Measurements from ENCODE around the gene COL27A1. TPM values are rescaled to one million over a fixed set of nuclear protein-coding genes. Genes with fewer than 3 reads are reported as not detected.

The COL27A1 gene
- total and polyA plus RNA-seq, 2 experiments from 2014 or later = 10.5 to 18.0 TPM

DNA sequence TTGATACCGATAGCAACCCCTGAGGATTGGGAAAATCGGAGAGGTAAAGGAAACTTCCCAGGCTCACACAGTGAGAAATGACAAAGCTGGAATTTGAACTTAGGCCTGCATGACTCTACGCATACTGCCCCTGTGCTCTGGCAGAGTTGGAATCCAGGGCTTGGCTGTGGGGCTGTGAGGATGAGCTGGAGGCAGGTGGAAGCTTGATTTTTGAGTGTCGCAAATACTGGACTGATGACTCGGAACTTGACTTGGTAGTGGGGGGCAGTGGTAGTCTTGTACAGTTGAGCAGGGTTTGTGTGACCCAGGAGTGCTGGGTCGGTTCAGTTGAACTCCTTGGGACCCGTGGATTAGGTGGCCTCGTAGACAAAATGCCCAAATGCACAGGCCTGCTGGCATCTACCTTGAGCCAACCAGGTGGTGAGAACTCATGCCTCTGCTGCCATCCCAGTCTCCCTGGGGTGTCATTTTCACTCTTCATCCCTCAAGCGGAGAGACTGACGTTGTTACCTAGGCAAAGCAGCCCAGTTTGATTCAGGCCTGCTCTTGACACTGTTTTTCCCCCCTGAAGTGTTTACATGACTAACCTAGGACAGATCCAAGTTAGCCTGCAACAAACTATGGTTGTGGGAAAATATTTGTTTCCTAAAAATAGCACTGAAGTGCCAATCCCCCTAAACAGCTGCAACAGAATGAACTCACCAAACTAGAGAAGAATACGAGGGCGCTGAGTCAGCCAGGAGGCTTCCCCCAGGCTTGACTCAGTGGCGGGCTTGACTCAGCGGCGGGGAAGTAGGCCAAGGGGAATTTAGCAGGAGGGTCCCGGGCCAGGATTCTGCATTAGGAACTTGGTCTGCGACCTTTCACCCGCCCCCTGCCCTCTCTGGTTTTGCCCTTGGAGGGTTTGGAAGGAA lies 121.8 kb downstream of the COL27A1 start:
- DNase-seq (ENCODE audit: low spot score) (no peak), ATAC-seq (no peak)
- Histone ChIP-seq H3F3A (replicated peaks; ENCODE audit: low read depth) (no peaks in the 10 kb centered on the region), H3K4me1 (ENCODE audit: insufficient read depth) (no peaks in the 10 kb centered on the region), H3K4me2 (no peak overlapping the region), H3K36me3 (ENCODE audit: insufficient read depth) (no peaks in the 10 kb centered on the region), H4K20me1 (replicated peaks; ENCODE audit: insufficient read depth) (no peaks in the 10 kb centered on the region; the same call in 1 of the 2 replicates), H3K27me3 (ENCODE audit: insufficient read depth) (no peaks in the 10 kb centered on the region), H3K4me3 (no peak overlapping the region), H3K27ac (ENCODE audit: low read depth) (no peak overlapping the region), H2AFZ (no peak overlapping the region), H3K79me2 (replicated peaks; ENCODE audit: insufficient read depth) (no peaks in the 10 kb centered on the region), H3K9me2 (ENCODE audit: insufficient read depth) (no peaks in the 10 kb centered on the region)
- no peaks in the 10 kb centered on the region for H3K36me3 Mint-ChIP-seq (ENCODE audit: low read depth)
- H3K4me3 Mint-ChIP-seq = no peak overlapping the region
- H3K27me3 Mint-ChIP-seq (ENCODE audit: insufficient read depth, low read depth, poor library complexity) = peaks cover 9% of the 10 kb centered on the region
- no peaks in the 10 kb centered on the region for H3K4me1 Mint-ChIP-seq
- TF ChIP-seq CREB1 (CRISPR knock-in tag; IDR thresholded peaks at IDR 0.05; ENCODE audit: low read depth) (no peak), JUNB (IDR thresholded peaks at IDR 0.05; ENCODE audit: unreplicated experiment) (no peak), NANOG (IDR thresholded peaks at IDR 0.05; ENCODE audit: borderline replicate concordance) (no peak), ZNF331 (CRISPR knock-in tag; IDR thresholded peaks at IDR 0.05; ENCODE audit: low read depth) (no peak), POLR2AphosphoS5 (IDR thresholded peaks at IDR 0.05; ENCODE audit: low read depth) (no peak), EZH2 (IDR thresholded peaks at IDR 0.05; ENCODE audit: low read depth, unreplicated experiment) (no peak), STAT1 (IDR thresholded peaks at IDR 0.05; ENCODE audit: unreplicated experiment) (no peak), EZH2phosphoT487 (IDR thresholded peaks at IDR 0.05; ENCODE audit: unreplicated experiment) (no peak), ZNF114 (CRISPR knock-in tag; IDR thresholded peaks at IDR 0.05) (no peak)
- TF ChIP-seq, protein P1, sequence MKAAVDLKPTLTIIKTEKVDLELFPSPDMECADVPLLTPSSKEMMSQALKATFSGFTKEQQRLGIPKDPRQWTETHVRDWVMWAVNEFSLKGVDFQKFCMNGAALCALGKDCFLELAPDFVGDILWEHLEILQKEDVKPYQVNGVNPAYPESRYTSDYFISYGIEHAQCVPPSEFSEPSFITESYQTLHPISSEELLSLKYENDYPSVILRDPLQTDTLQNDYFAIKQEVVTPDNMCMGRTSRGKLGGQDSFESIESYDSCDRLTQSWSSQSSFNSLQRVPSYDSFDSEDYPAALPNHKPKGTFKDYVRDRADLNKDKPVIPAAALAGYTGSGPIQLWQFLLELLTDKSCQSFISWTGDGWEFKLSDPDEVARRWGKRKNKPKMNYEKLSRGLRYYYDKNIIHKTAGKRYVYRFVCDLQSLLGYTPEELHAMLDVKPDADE (IDR thresholded peaks at IDR 0.05) = no peak
- TF ChIP-seq, protein P2, sequence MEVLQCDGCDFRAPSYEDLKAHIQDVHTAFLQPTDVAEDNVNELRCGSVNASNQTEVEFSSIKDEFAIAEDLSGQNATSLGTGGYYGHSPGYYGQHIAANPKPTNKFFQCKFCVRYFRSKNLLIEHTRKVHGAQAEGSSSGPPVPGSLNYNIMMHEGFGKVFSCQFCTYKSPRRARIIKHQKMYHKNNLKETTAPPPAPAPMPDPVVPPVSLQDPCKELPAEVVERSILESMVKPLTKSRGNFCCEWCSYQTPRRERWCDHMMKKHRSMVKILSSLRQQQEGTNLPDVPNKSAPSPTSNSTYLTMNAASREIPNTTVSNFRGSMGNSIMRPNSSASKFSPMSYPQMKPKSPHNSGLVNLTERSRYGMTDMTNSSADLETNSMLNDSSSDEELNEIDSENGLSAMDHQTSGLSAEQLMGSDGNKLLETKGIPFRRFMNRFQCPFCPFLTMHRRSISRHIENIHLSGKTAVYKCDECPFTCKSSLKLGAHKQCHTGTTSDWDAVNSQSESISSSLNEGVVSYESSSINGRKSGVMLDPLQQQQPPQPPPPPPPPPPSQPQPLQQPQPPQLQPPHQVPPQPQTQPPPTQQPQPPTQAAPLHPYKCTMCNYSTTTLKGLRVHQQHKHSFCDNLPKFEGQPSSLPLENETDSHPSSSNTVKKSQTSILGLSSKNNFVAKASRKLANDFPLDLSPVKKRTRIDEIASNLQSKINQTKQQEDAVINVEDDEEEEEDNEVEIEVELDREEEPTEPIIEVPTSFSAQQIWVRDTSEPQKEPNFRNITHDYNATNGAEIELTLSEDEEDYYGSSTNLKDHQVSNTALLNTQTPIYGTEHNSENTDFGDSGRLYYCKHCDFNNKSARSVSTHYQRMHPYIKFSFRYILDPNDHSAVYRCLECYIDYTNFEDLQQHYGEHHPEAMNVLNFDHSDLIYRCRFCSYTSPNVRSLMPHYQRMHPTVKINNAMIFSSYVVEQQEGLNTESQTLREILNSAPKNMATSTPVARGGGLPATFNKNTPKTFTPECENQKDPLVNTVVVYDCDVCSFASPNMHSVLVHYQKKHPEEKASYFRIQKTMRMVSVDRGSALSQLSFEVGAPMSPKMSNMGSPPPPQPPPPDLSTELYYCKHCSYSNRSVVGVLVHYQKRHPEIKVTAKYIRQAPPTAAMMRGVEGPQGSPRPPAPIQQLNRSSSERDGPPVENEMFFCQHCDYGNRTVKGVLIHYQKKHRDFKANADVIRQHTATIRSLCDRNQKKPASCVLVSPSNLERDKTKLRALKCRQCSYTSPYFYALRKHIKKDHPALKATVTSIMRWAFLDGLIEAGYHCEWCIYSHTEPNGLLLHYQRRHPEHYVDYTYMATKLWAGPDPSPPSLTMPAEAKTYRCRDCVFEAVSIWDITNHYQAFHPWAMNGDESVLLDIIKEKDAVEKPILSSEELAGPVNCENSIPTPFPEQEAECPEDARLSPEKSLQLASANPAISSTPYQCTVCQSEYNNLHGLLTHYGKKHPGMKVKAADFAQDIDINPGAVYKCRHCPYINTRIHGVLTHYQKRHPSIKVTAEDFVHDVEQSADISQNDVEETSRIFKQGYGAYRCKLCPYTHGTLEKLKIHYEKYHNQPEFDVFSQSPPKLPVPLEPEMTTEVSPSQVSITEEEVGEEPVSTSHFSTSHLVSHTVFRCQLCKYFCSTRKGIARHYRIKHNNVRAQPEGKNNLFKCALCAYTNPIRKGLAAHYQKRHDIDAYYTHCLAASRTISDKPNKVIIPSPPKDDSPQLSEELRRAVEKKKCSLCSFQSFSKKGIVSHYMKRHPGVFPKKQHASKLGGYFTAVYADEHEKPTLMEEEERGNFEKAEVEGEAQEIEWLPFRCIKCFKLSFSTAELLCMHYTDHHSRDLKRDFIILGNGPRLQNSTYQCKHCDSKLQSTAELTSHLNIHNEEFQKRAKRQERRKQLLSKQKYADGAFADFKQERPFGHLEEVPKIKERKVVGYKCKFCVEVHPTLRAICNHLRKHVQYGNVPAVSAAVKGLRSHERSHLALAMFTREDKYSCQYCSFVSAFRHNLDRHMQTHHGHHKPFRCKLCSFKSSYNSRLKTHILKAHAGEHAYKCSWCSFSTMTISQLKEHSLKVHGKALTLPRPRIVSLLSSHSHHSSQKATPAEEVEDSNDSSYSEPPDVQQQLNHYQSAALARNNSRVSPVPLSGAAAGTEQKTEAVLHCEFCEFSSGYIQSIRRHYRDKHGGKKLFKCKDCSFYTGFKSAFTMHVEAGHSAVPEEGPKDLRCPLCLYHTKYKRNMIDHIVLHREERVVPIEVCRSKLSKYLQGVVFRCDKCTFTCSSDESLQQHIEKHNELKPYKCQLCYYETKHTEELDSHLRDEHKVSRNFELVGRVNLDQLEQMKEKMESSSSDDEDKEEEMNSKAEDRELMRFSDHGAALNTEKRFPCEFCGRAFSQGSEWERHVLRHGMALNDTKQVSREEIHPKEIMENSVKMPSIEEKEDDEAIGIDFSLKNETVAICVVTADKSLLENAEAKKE (CRISPR knock-in tag; IDR thresholded peaks at IDR 0.05) = no peak
- TF ChIP-seq, protein P3, sequence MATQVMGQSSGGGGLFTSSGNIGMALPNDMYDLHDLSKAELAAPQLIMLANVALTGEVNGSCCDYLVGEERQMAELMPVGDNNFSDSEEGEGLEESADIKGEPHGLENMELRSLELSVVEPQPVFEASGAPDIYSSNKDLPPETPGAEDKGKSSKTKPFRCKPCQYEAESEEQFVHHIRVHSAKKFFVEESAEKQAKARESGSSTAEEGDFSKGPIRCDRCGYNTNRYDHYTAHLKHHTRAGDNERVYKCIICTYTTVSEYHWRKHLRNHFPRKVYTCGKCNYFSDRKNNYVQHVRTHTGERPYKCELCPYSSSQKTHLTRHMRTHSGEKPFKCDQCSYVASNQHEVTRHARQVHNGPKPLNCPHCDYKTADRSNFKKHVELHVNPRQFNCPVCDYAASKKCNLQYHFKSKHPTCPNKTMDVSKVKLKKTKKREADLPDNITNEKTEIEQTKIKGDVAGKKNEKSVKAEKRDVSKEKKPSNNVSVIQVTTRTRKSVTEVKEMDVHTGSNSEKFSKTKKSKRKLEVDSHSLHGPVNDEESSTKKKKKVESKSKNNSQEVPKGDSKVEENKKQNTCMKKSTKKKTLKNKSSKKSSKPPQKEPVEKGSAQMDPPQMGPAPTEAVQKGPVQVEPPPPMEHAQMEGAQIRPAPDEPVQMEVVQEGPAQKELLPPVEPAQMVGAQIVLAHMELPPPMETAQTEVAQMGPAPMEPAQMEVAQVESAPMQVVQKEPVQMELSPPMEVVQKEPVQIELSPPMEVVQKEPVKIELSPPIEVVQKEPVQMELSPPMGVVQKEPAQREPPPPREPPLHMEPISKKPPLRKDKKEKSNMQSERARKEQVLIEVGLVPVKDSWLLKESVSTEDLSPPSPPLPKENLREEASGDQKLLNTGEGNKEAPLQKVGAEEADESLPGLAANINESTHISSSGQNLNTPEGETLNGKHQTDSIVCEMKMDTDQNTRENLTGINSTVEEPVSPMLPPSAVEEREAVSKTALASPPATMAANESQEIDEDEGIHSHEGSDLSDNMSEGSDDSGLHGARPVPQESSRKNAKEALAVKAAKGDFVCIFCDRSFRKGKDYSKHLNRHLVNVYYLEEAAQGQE (IDR thresholded peaks at IDR 0.05; ENCODE audit: unreplicated experiment) = no peak
- TF ChIP-seq, protein P4, sequence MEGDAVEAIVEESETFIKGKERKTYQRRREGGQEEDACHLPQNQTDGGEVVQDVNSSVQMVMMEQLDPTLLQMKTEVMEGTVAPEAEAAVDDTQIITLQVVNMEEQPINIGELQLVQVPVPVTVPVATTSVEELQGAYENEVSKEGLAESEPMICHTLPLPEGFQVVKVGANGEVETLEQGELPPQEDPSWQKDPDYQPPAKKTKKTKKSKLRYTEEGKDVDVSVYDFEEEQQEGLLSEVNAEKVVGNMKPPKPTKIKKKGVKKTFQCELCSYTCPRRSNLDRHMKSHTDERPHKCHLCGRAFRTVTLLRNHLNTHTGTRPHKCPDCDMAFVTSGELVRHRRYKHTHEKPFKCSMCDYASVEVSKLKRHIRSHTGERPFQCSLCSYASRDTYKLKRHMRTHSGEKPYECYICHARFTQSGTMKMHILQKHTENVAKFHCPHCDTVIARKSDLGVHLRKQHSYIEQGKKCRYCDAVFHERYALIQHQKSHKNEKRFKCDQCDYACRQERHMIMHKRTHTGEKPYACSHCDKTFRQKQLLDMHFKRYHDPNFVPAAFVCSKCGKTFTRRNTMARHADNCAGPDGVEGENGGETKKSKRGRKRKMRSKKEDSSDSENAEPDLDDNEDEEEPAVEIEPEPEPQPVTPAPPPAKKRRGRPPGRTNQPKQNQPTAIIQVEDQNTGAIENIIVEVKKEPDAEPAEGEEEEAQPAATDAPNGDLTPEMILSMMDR (conservative IDR thresholded peaks at IDR 0.05; ENCODE audit: low read depth in 2 of 2) = no peak
- no peaks in the 10 kb centered on the region; the same call in 1 of the 3 replicates for H3K9me3 Mint-ChIP-seq
- H3K27ac Mint-ChIP-seq = peak overlapping the region; percentile 74

Measured in GM23338 (cell line).